HepG2 (cell line): Measurements from ENCODE around the gene STK36. TPM values are rescaled to one million over a fixed set of nuclear protein-coding genes. Genes with fewer than 3 reads are reported as not detected.
A peak's percentile ranks its signal among the peaks of the same experiment; 100 is the strongest.

Experiments
- ADNP ChIP-seq: sonication (generic); formaldehyde crosslinking; IDR thresholded peaks from 2 replicates; pipeline ENCODE4 v1.4.0; 2020; ENCODE audit warnings: missing genetic modification reagents
- ARNT ChIP-seq: fragments of 450-650 bp; IDR thresholded peaks from 2 replicates; pipeline ENCODE4 v1.6.1; 2017
- CEBPB ChIP-seq: IDR thresholded peaks from 2 replicates; pipeline ENCODE4 v1.6.1; 2011; ENCODE audit warnings: low read depth, low read length, improper control_type of control experiment, borderline replicate concordance
- DRAP1 ChIP-seq: IDR thresholded peaks from 2 replicates; pipeline ENCODE4 v1.6.1; 2016; ENCODE audit warnings: missing genetic modification reagents, missing compliant biosample characterization
- FOXK2 ChIP-seq: fragments of 450-650 bp; IDR thresholded peaks from 2 replicates; pipeline ENCODE4 v1.6.1; 2016
- HDAC6 ChIP-seq: fragments of 200-600 bp; sonication (generic); IDR thresholded peaks from 2 replicates; pipeline ENCODE4 v1.7.0; 2017; ENCODE audit warnings: mild to moderate bottlenecking, antibody characterized with exemption, low read length, low read depth
- HNRNPLL ChIP-seq: fragments of 200-400 bp; formaldehyde crosslinking; IDR thresholded peaks from 2 replicates; pipeline ENCODE4 v1.6.1; 2017; ENCODE audit warnings: mild to moderate bottlenecking, low read depth, low read length; ENCODE audit not compliant: poor library complexity, severe bottlenecking
- NAIF1 ChIP-seq: sonication (generic); formaldehyde crosslinking; IDR thresholded peaks from 2 replicates; pipeline ENCODE4 v1.5.0; 2020; ENCODE audit warnings: mild to moderate bottlenecking, missing genetic modification reagents, borderline replicate concordance
- SKIL ChIP-seq: sonication (generic); formaldehyde crosslinking; IDR thresholded peaks from 2 replicates; pipeline ENCODE4 v1.8.0; 2022; ENCODE audit warnings: missing genetic modification reagents, mild to moderate bottlenecking, moderate library complexity, borderline replicate concordance
- STAT6 ChIP-seq: sonication (generic); formaldehyde crosslinking; IDR thresholded peaks from 2 replicates; pipeline ENCODE4 v1.4.0; 2020; ENCODE audit warnings: missing genetic modification reagents, mild to moderate bottlenecking, borderline replicate concordance
- SUZ12 ChIP-seq: fragments of 150-350 bp; IDR thresholded peaks from 2 replicates; pipeline ENCODE4 v1.6.1; 2014; ENCODE audit warnings: low read depth, low read length
- TMF1 ChIP-seq: sonication (generic); formaldehyde crosslinking; IDR thresholded peaks from 2 replicates; pipeline ENCODE4 v1.8.1; 2022; ENCODE audit warnings: low read depth, missing genetic modification reagents
- ZBTB1 ChIP-seq: sonication (generic); formaldehyde crosslinking; IDR thresholded peaks from 2 replicates; pipeline ENCODE4 v1.4.0; 2020; ENCODE audit warnings: missing genetic modification reagents, borderline replicate concordance
- ZFY ChIP-seq: sonication (generic); formaldehyde crosslinking; IDR thresholded peaks from 2 replicates; pipeline ENCODE4 v1.4.0; 2020; ENCODE audit warnings: missing genetic modification reagents
- ZNF101 ChIP-seq: sonication (generic); formaldehyde crosslinking; IDR thresholded peaks from 2 replicates; pipeline ENCODE4 v1.4.0; 2020; ENCODE audit warnings: mild to moderate bottlenecking, low read depth, missing genetic modification reagents, borderline replicate concordance
- ZNF292 ChIP-seq: sonication (generic); formaldehyde crosslinking; IDR thresholded peaks from 2 replicates; pipeline ENCODE4 v1.8.1; 2022; ENCODE audit warnings: mild to moderate bottlenecking, low read depth, missing genetic modification reagents, borderline replicate concordance
- ZNF343 ChIP-seq: sonication (generic); formaldehyde crosslinking; IDR thresholded peaks from 2 replicates; pipeline ENCODE4 v1.4.0; 2020; ENCODE audit warnings: mild to moderate bottlenecking, missing genetic modification reagents
- ZNF468 ChIP-seq: sonication (generic); formaldehyde crosslinking; IDR thresholded peaks from 2 replicates; pipeline ENCODE4 v1.8.0; 2022; ENCODE audit warnings: mild to moderate bottlenecking, moderate library complexity, missing genetic modification reagents
- ZNF547 ChIP-seq: sonication (generic); formaldehyde crosslinking; IDR thresholded peaks from 2 replicates; pipeline ENCODE4 v1.5.1; 2020; ENCODE audit warnings: mild to moderate bottlenecking, missing genetic modification reagents
- ZNF562 ChIP-seq: sonication (generic); formaldehyde crosslinking; IDR thresholded peaks from 2 replicates; pipeline ENCODE4 v1.8.0; 2022; ENCODE audit warnings: missing genetic modification reagents, borderline replicate concordance
- ZNF580 ChIP-seq: IDR thresholded peaks from 2 replicates; pipeline ENCODE4 v1.6.1; 2016; ENCODE audit warnings: low read depth, borderline replicate concordance
- ZNF775 ChIP-seq: sonication (generic); formaldehyde crosslinking; IDR thresholded peaks from 2 replicates; pipeline ENCODE4 v1.4.0; 2020; ENCODE audit warnings: missing genetic modification reagents, mild to moderate bottlenecking, moderate library complexity, borderline replicate concordance
- ZNF83 ChIP-seq: sonication (generic); formaldehyde crosslinking; IDR thresholded peaks from 2 replicates; pipeline ENCODE4 v1.4.0; 2020; ENCODE audit warnings: missing genetic modification reagents, mild to moderate bottlenecking, borderline replicate concordance
- ZNF878 ChIP-seq: sonication (generic); formaldehyde crosslinking; IDR thresholded peaks from 2 replicates; pipeline ENCODE4 v1.8.1; 2023; ENCODE audit warnings: mild to moderate bottlenecking, missing genetic modification reagents, moderate library complexity
- polyA plus RNA-seq, 8 experiments: library from polyadenylated mRNA; depleted of rRNA in 3 of 8; stranded (reverse) in 7 of 8; unstranded in 1 of 8; fragments of >200 nt; fragmentation: Illumina TruSeq in 4 of 8; extraction: Trizol in 4 of 8; gene quantifications; 2 replicates each; pipeline versions ENCODE4 v1.2.1 to v1.2.3, GENCODE V29; 2011 to 2016; ENCODE audit warnings: low read depth in 4 of 8, missing spikeins in 1 of 8, mixed read lengths in 1 of 8; ENCODE audit not compliant: insufficient read depth in 1 of 8
- total RNA-seq, 5 experiments: library from RNA; depleted of rRNA; stranded (reverse); fragments of >200 nt; fragmentation: Illumina TruSeq; extraction: Trizol; gene quantifications; 2 replicates each; pipeline ENCODE4 v1.2.3, GENCODE V29; 2016; ENCODE audit warnings: low read depth in 1 of 5

STK36 gene
- total and polyA plus RNA-seq, 2 of the 13 experiments (the other 11 are each of a cell fraction or from before 2014, with no cell fraction given): 45.9 to 83.5 TPM

- TF ChIP-seq ZBTB1: no peak
- no peak for TF ChIP-seq SUZ12
- TF ChIP-seq ARNT: no peak
- TF ChIP-seq CEBPB: no peak
- no peak for TF ChIP-seq ZNF775
- no peak for TF ChIP-seq ZNF292 (CRISPR knock-in tag)
- TF ChIP-seq FOXK2: no peak
- TF ChIP-seq ZFY: peak; percentile 78
- no peak for TF ChIP-seq ZNF878 (CRISPR knock-in tag)
- TF ChIP-seq ZNF83 (CRISPR knock-in tag): peak; percentile 67; the same call in 1 of the 2 replicates
- no peak for TF ChIP-seq ZNF101 (CRISPR knock-in tag)
- TF ChIP-seq SKIL (CRISPR knock-in tag): no peak
- no peak for TF ChIP-seq HDAC6
- peak; percentile 59; the same call in 1 of the 2 replicates for TF ChIP-seq TMF1
- peak; percentile 95 for TF ChIP-seq HNRNPLL
- TF ChIP-seq ZNF562: no peak
- no peak for TF ChIP-seq ZNF580 (CRISPR knock-in tag)
- peak; percentile 71; the same call in 1 of the 2 replicates for TF ChIP-seq DRAP1 (CRISPR knock-in tag)
- peak; percentile 93 for TF ChIP-seq ZNF343 (CRISPR knock-in tag)
- TF ChIP-seq ZNF547 (CRISPR knock-in tag): peak; percentile 77; the same call in 1 of the 2 replicates
- TF ChIP-seq STAT6 (CRISPR knock-in tag): peak; percentile 15; the same call in 1 of the 2 replicates
- peak; percentile 95 for TF ChIP-seq NAIF1
- no peak for TF ChIP-seq ZNF468
- TF ChIP-seq ADNP: no peak
These were observed at the start of gene STK36, which contains the start of gene RNF25 (continued) for GRCh38 chr2:218671654-218672566.
